GM19463 (cell line): Measurements from ENCODE around the gene ANAPC2.

Experiments used
- ATAC-seq: cut with Tn5 transposase; IDR thresholded peaks from one replicate; pipeline ENCODE4 v1.9.1; 2021; ENCODE audit warnings: mild to moderate bottlenecking, moderate library complexity; ENCODE audit not compliant: unreplicated experiment

The ANAPC2 gene

GRCh38 chr9:137227853-137228505, 39.6 kb upstream of the ANAPC2 start:
- ATAC-seq, result no peak

- no peak for ATAC-seq
Observed at GRCh38 chr9:137227054-137227852, 38.9 kb upstream of the ANAPC2 start, which contains the start of gene RNF224. Gene RNF224, plus strand, starts transcription at chr9:137227502. Its CDS starts 834 bp downstream, at chr9:137228336.

- no peak for ATAC-seq
Observed at GRCh38 chr9:137226338-137227053, 38.1 kb upstream of the ANAPC2 start.

- ATAC-seq, result no peak
Observed at GRCh38 chr9:137225699-137226331, 37.5 kb upstream of the ANAPC2 start.

GRCh38 chr9:137224830-137225694, 36.7 kb upstream of the ANAPC2 start, which contains the start of gene CYSRT1:
Gene CYSRT1, plus strand, starts transcription at chr9:137225174. Its CDS starts 448 bp downstream, at chr9:137225622.
- ATAC-seq, result no peak

- peak; percentile 65 for ATAC-seq
Observed at GRCh38 chr9:137223078-137223970, 35.0 kb upstream of the ANAPC2 start.

GRCh38 chr9:137222190-137223077, 34.1 kb upstream of the ANAPC2 start, which contains the start of gene RNF208:
Gene RNF208, minus strand, starts transcription at chr9:137222240. Its CDS starts 1,028 bp downstream, at chr9:137221212.
- no peak for ATAC-seq

- ATAC-seq, result no peak
Observed at GRCh38 chr9:137221506-137222111, 33.2 kb upstream of the ANAPC2 start.

GRCh38 chr9:137221095-137221505, 32.7 kb upstream of the ANAPC2 start:
- no peak for ATAC-seq

GRCh38 chr9:137220317-137221094, 32.1 kb upstream of the ANAPC2 start:
- ATAC-seq, result no peak

GRCh38 chr9:137219757-137220316, 31.5 kb upstream of the ANAPC2 start:
- no peak for ATAC-seq

- ATAC-seq, result no peak
Observed at GRCh38 chr9:137218754-137219271, 30.5 kb upstream of the ANAPC2 start.

GRCh38 chr9:137218212-137218753, 29.9 kb upstream of the ANAPC2 start:
- no peak for ATAC-seq

GRCh38 chr9:137217276-137218211, 29.2 kb upstream of the ANAPC2 start:
- no peak for ATAC-seq
